GM23338 (cell line): ENCODE measurements around the gene WDR45B. TPM values are rescaled to one million over a fixed set of nuclear protein-coding genes. Genes with fewer than 3 reads are reported as not detected.

Experiments used
- ATAC-seq: fragments of 200-7000 bp; cut with Tn5 transposase; 3 replicates; pipeline ENCODE4 v1.9.1; 2020
- DNase-seq: peaks from one replicate; pipeline ENCODE4 v3.0.0-alpha.2; 2015; ENCODE audit warnings: low spot score
- H2AFZ ChIP-seq: fragments of 200-600 bp; sonication (generic); 2 replicates; pipeline ENCODE4 v1.8.0; 2016; ENCODE audit warnings: antibody characterized with exemption, mild to moderate bottlenecking, moderate library complexity
- H3F3A ChIP-seq: fragments of 200-600 bp; sonication (generic); replicated peaks from 2 replicates; pipeline ENCODE4 v1.8.0; 2017; ENCODE audit warnings: antibody characterized with exemption, mixed run types, low read depth
- H3K27ac ChIP-seq: fragments of 200-600 bp; sonication (generic); 2 replicates; pipeline ENCODE4 v1.6.1; 2016; ENCODE audit warnings: low read depth
- H3K27me3 ChIP-seq: fragments of 200-600 bp; sonication (generic); 2 replicates; pipeline ENCODE4 v1.8.0; 2016; ENCODE audit warnings: mild to moderate bottlenecking, mixed run types, moderate library complexity; ENCODE audit not compliant: insufficient read depth
- H3K36me3 ChIP-seq: fragments of 200-600 bp; sonication (generic); 2 replicates; pipeline ENCODE4 v1.8.0; 2016; ENCODE audit warnings: mild to moderate bottlenecking; ENCODE audit not compliant: insufficient read depth
- H3K4me1 ChIP-seq: fragments of 200-600 bp; sonication (generic); 2 replicates; pipeline ENCODE4 v1.8.0; 2016; ENCODE audit warnings: mild to moderate bottlenecking, moderate library complexity; ENCODE audit not compliant: insufficient read depth
- H3K4me2 ChIP-seq: fragments of 200-600 bp; sonication (generic); 2 replicates; pipeline ENCODE4 v1.7.1; 2017; ENCODE audit warnings: mixed run types
- H3K4me3 ChIP-seq: fragments of 200-600 bp; sonication (generic); 2 replicates; pipeline ENCODE4 v1.6.1; 2016; ENCODE audit warnings: mixed run types
- H3K79me2 ChIP-seq: fragments of 200-600 bp; sonication (generic); replicated peaks from 2 replicates; pipeline ENCODE4 v1.8.0; 2017; ENCODE audit warnings: mild to moderate bottlenecking; ENCODE audit not compliant: insufficient read depth
- H3K9me2 ChIP-seq: fragments of 200-600 bp; sonication (generic); 2 replicates; pipeline ENCODE4 v1.8.0; 2017; ENCODE audit not compliant: insufficient read depth
- H4K20me1 ChIP-seq: fragments of 200-600 bp; sonication (generic); replicated peaks from 2 replicates; pipeline ENCODE4 v1.8.0; 2017; ENCODE audit warnings: mild to moderate bottlenecking; ENCODE audit not compliant: insufficient read depth
- H3K27ac Mint-ChIP-seq: 2 replicates; pipeline ENCODE4 v1.8.0; 2020; ENCODE audit warnings: inconsistent platforms, mild to moderate bottlenecking, moderate library complexity, mixed read lengths
- H3K27me3 Mint-ChIP-seq: 3 replicates; pipeline ENCODE4 v1.8.0; 2022; ENCODE audit warnings: low read depth, mild to moderate bottlenecking, moderate library complexity, mixed read lengths, inconsistent platforms; ENCODE audit not compliant: insufficient read depth, poor library complexity
- H3K36me3 Mint-ChIP-seq: 3 replicates; pipeline ENCODE4 v1.8.0; 2021; ENCODE audit warnings: low read depth, mild to moderate bottlenecking, inconsistent platforms, moderate library complexity, mixed read lengths
- H3K4me1 Mint-ChIP-seq: 3 replicates; pipeline ENCODE4 v1.8.0; 2020; ENCODE audit warnings: mild to moderate bottlenecking, inconsistent platforms, mixed read lengths
- H3K4me3 Mint-ChIP-seq: 3 replicates; pipeline ENCODE4 v1.8.0; 2021; ENCODE audit warnings: moderate library complexity, mild to moderate bottlenecking, inconsistent platforms, mixed read lengths
- H3K9me3 Mint-ChIP-seq: 3 replicates; pipeline ENCODE4 v1.8.0; 2020; ENCODE audit warnings: moderate library complexity, mild to moderate bottlenecking, inconsistent platforms, mixed read lengths
- EZH2phosphoT487 ChIP-seq: fragments of 200-600 bp; sonication (generic); IDR thresholded peaks from one replicate; pipeline ENCODE4 v1.8.1; 2018; ENCODE audit warnings: antibody characterized with exemption; ENCODE audit not compliant: unreplicated experiment
- REST ChIP-seq: IDR thresholded peaks from one replicate; pipeline ENCODE4 v1.6.1; 2018; ENCODE audit warnings: antibody characterized with exemption; ENCODE audit not compliant: unreplicated experiment
- ZNF462 ChIP-seq: fragments of 250-450 bp; sonication (Bioruptor Pico); IDR thresholded peaks from 2 replicates; pipeline ENCODE4 v1.5.0; 2020; ENCODE audit warnings: mild to moderate bottlenecking, moderate library complexity
- polyA plus RNA-seq: library from polyadenylated mRNA; unstranded; fragments of >200 nt; fragmentation: Nextera tagmentation; extraction: Ambion mirVana; gene quantifications from 2 replicates; pipeline ENCODE4 v1.2.1, GENCODE V29; 2016
- total RNA-seq: library from RNA; depleted of rRNA; stranded (reverse); fragments of >200 nt; shearing (Covaris generic); gene quantifications from 2 replicates; pipeline ENCODE4 v1.2.3, GENCODE V29; 2014

Gene WDR45B
- total and polyA plus RNA-seq, 2 experiments from 2014 or later = 69.4 to 96.4 TPM

- TF ChIP-seq REST = no peak
Observed at GRCh38 chr17:82686366-82687324, 38.4 kb upstream of the WDR45B start (continued).

- TF ChIP-seq EZH2phosphoT487 = no peak
- TF ChIP-seq ZNF462 (CRISPR knock-in tag) = no peak
- Histone ChIP-seq H4K20me1 (no peaks in the 10 kb centered on the region), H2AFZ (no peak overlapping the region), H3K27me3 (no peaks in the 10 kb centered on the region), H3K79me2 (no peaks in the 10 kb centered on the region), H3K27ac (no peak overlapping the region), H3K9me2 (no peaks in the 10 kb centered on the region), H3K4me3 (no peak overlapping the region), H3K4me1 (no peaks in the 10 kb centered on the region), H3K4me2 (no peak overlapping the region), H3F3A (no peaks in the 10 kb centered on the region), H3K36me3 (no peaks in the 10 kb centered on the region)
- no peak for DNase-seq
- no peak for ATAC-seq
- Mint-ChIP-seq H3K9me3 (peaks cover 9% of the 10 kb centered on the region; the same call in 2 of the 3 replicates), H3K27ac (no peak overlapping the region), H3K4me3 (no peak overlapping the region), H3K36me3 (no peaks in the 10 kb centered on the region), H3K27me3 (no peaks in the 10 kb centered on the region), H3K4me1 (no peaks in the 10 kb centered on the region; the same call in 2 of the 3 replicates)
Observed at GRCh38 chr17:82685291-82685690, 37.0 kb upstream of the WDR45B start.
